H1 (cell line): ENCODE measurements around the gene COL26A1. TPM values are rescaled to one million over a fixed set of nuclear protein-coding genes. Genes with fewer than 3 reads are reported as not detected.

ENCODE experiments used
- CTCF ChIA-PET: fragments of 300-600 bp; sonication (Branson Sonifier 250); formaldehyde crosslinking; loops from one replicate; lab custom pipeline; 2021; ENCODE audit not compliant: partially characterized antibody; lab: Charles Lee
- POLR2A ChIA-PET: fragments of 300-600 bp; sonication (Branson Sonifier 250); formaldehyde crosslinking; loops from one replicate; lab custom pipeline; 2021; ENCODE audit warnings: inconsistent platforms; ENCODE audit not compliant: partially characterized antibody; lab: Charles Lee
- DNase-seq, 2 experiments: peaks; one replicate each; pipeline versions ENCODE4 v3.0.0 to v3.0.0-alpha.2; 2010 to 2022; ENCODE audit warnings: low spot score in 2 of 2, low read depth in 1 of 2, mixed read lengths in 1 of 2
- FAIRE-seq: peaks from 2 replicates; lab custom pipeline; 2011; peaks lifted over from hg19 to GRCh38; lab: Jason Lieb, UNC
- H2AFZ ChIP-seq: 2 replicates; pipeline ENCODE4 v1.8.1; 2012; ENCODE audit warnings: low read length, inconsistent platforms
- H2AK5ac ChIP-seq: 2 replicates; pipeline ENCODE4 v1.6.1; 2013; ENCODE audit warnings: low read depth, low read length
- H2BK120ac ChIP-seq: replicated peaks from 2 replicates; pipeline ENCODE3; 2013; ENCODE audit warnings: low read depth, low read length, inconsistent platforms
- H2BK12ac ChIP-seq: 2 replicates; pipeline ENCODE4 v1.6.1; 2013; ENCODE audit warnings: low read depth, low read length
- H2BK15ac ChIP-seq: 2 replicates; pipeline ENCODE4 v1.6.1; 2013; ENCODE audit warnings: low read length
- H2BK20ac ChIP-seq: 2 replicates; pipeline ENCODE4 v1.6.1; 2013; ENCODE audit warnings: low read length
- H2BK5ac ChIP-seq: 2 replicates; pipeline ENCODE4 v1.6.1; 2013; ENCODE audit warnings: low read depth, low read length
- H3K14ac ChIP-seq: 2 replicates; pipeline ENCODE4 v1.6.1; 2013; ENCODE audit warnings: inconsistent platforms; ENCODE audit not compliant: insufficient read length
- H3K18ac ChIP-seq: 2 replicates; pipeline ENCODE4 v1.6.1; 2013; ENCODE audit warnings: low read length; ENCODE audit errors: extremely low read depth
- H3K23ac ChIP-seq: 2 replicates; pipeline ENCODE4 v1.6.1; 2013; ENCODE audit warnings: inconsistent platforms; ENCODE audit not compliant: insufficient read length
- H3K23me2 ChIP-seq: 2 replicates; pipeline ENCODE4 v1.6.1; 2013; ENCODE audit warnings: low read depth, low read length
- H3K27ac ChIP-seq: 2 replicates; pipeline ENCODE4 v1.6.1; 2011; ENCODE audit warnings: low read depth, low read length, inconsistent platforms
- H3K27me3 ChIP-seq, 4 experiments: replicated peaks in 1 of 4; 1 replicate in 1 of 4; 2 replicates in 3 of 4; pipeline versions ENCODE4 v1.6.1 to v1.8.1; 2011 to 2013; ENCODE audit warnings: low read length in 3 of 4, mild to moderate bottlenecking in 3 of 4, inconsistent platforms in 2 of 4, mixed read lengths in 2 of 4, moderate library complexity in 1 of 4; ENCODE audit not compliant: control insufficient read depth in 3 of 4, insufficient read depth in 3 of 4; ENCODE audit errors: extremely low read depth in 1 of 4
- H3K36me3 ChIP-seq, 4 experiments: 2 replicates each; pipeline versions ENCODE4 v1.6.1 to v1.8.1; 2011 to 2013; ENCODE audit warnings: mild to moderate bottlenecking in 4 of 4, low read length in 3 of 4, moderate library complexity in 2 of 4, control low read depth in 1 of 4, inconsistent platforms in 1 of 4; ENCODE audit not compliant: insufficient read depth in 4 of 4, control insufficient read depth in 2 of 4
- H3K4ac ChIP-seq: replicated peaks from 2 replicates; pipeline ENCODE3; 2013; ENCODE audit warnings: low read length, low read depth, mixed read lengths, inconsistent platforms; ENCODE audit not compliant: insufficient read length
- H3K4me1 ChIP-seq, 4 experiments: replicated peaks in 1 of 4; 1 replicate in 1 of 4; 2 replicates in 3 of 4; pipeline versions ENCODE4 v1.6.1 to v1.8.1; 2011 to 2013; ENCODE audit warnings: low read length in 3 of 4, inconsistent platforms in 2 of 4, mixed read lengths in 1 of 4; ENCODE audit not compliant: insufficient read depth in 4 of 4, control insufficient read depth in 3 of 4
- H3K4me2 ChIP-seq, 2 experiments: 2 replicates each; pipeline versions ENCODE4 v1.6.1 to v1.8.1; 2011 to 2013; ENCODE audit warnings: low read depth in 2 of 2, low read length in 2 of 2, control low read depth in 1 of 2, inconsistent platforms in 1 of 2, mild to moderate bottlenecking in 1 of 2; ENCODE audit not compliant: insufficient read depth in 1 of 2
- H3K4me3 ChIP-seq, 4 experiments: fragments of 200-600, 300-600 bp in 1 of 4; sonication (generic), shearing (Covaris generic), sonication (Bioruptor Twin) in 1 of 4; 2 replicates each; pipeline versions ENCODE4 v1.5.1 to v1.8.1; 2011 to 2016; ENCODE audit warnings: low read length in 4 of 4, low read depth in 3 of 4, control low read depth in 2 of 4, inconsistent platforms in 2 of 4, mild to moderate bottlenecking in 2 of 4, mixed read lengths in 1 of 4, moderate library complexity in 1 of 4; ENCODE audit not compliant: insufficient read depth in 2 of 4; ENCODE audit errors: extremely low read depth in 1 of 4
- H3K56ac ChIP-seq: replicated peaks from 2 replicates; pipeline ENCODE3; 2013; ENCODE audit warnings: low read depth, mild to moderate bottlenecking, mixed read lengths, low read length, inconsistent platforms; ENCODE audit not compliant: insufficient read length
- H3K79me1 ChIP-seq: 2 replicates; pipeline ENCODE4 v1.6.1; 2013; ENCODE audit warnings: low read depth, low read length, control low read depth
- H3K79me2 ChIP-seq, 2 experiments: 2 replicates each; pipeline versions ENCODE4 v1.6.1 to v1.8.1; 2012 to 2013; ENCODE audit warnings: low read length in 2 of 2, mild to moderate bottlenecking in 2 of 2, inconsistent platforms in 1 of 2; ENCODE audit not compliant: insufficient read depth in 2 of 2, control insufficient read depth in 1 of 2
- H3K9ac ChIP-seq, 4 experiments: replicated peaks in 1 of 4; 1 replicate in 1 of 4; 2 replicates in 3 of 4; pipeline versions ENCODE4 v1.6.1 to v1.8.1; 2011 to 2013; ENCODE audit warnings: low read depth in 3 of 4, low read length in 3 of 4, control low read depth in 2 of 4, mild to moderate bottlenecking in 2 of 4, moderate library complexity in 2 of 4, inconsistent platforms in 1 of 4; ENCODE audit errors: extremely low read depth in 1 of 4
- H3K9me3 ChIP-seq, 2 experiments: 2 replicates each; pipeline versions ENCODE4 v1.6.1 to v1.8.1; 2012 to 2013; ENCODE audit warnings: mild to moderate bottlenecking in 2 of 2, moderate library complexity in 2 of 2, control low read depth in 1 of 2, inconsistent platforms in 1 of 2, low read depth in 1 of 2, low read length in 1 of 2, mixed read lengths in 1 of 2; ENCODE audit not compliant: insufficient read depth in 2 of 2
- H4K20me1 ChIP-seq, 2 experiments: replicated peaks in 1 of 2; 2 replicates each; pipeline versions ENCODE3 to v1.8.1; 2011 to 2013; ENCODE audit warnings: inconsistent platforms in 2 of 2, low read length in 2 of 2, mild to moderate bottlenecking in 1 of 2; ENCODE audit not compliant: insufficient read depth in 2 of 2, control insufficient read depth in 1 of 2
- H4K5ac ChIP-seq: 2 replicates; pipeline ENCODE4 v1.6.1; 2013; ENCODE audit warnings: low read length, low read depth, mixed read lengths, inconsistent platforms; ENCODE audit not compliant: insufficient read length
- H4K8ac ChIP-seq: 2 replicates; pipeline ENCODE4 v1.8.0; 2013; ENCODE audit warnings: mild to moderate bottlenecking, moderate library complexity, low read length, inconsistent platforms; ENCODE audit not compliant: insufficient read depth; ENCODE audit errors: extremely low read depth
- H4K91ac ChIP-seq: replicated peaks from 2 replicates; pipeline ENCODE3; 2013; ENCODE audit warnings: low read length, mixed read lengths, inconsistent platforms; ENCODE audit not compliant: insufficient read length
- CHD2 ChIP-seq: IDR thresholded peaks from 2 replicates; pipeline ENCODE4 v1.6.1; 2012; ENCODE audit warnings: low read length, improper control_type of control experiment
- EP300 ChIP-seq, 2 experiments: IDR thresholded peaks; 1 replicate in 1 of 2; 2 replicates in 1 of 2; pipeline ENCODE4 v1.6.1; 2011 to 2012; ENCODE audit warnings: low read depth in 2 of 2, low read length in 2 of 2, mild to moderate bottlenecking in 2 of 2, borderline replicate concordance in 1 of 2, inconsistent platforms in 1 of 2, moderate library complexity in 1 of 2
- GABPA ChIP-seq: IDR thresholded peaks from 2 replicates; pipeline ENCODE4 v1.6.1; 2011; ENCODE audit warnings: mild to moderate bottlenecking, low read length, moderate library complexity, borderline replicate concordance; ENCODE audit not compliant: insufficient read depth
- PHF8 ChIP-seq: fragments of 200-600 bp; sonication (generic); conservative IDR thresholded peaks from 2 replicates; pipeline ENCODE4 v1.7.1; 2012; ENCODE audit warnings: low read depth, mild to moderate bottlenecking, inconsistent platforms, low read length, moderate library complexity
- SP1 ChIP-seq: IDR thresholded peaks from 2 replicates; pipeline ENCODE4 v1.6.1; 2011; ENCODE audit warnings: low read depth, low read length
- TBP ChIP-seq: IDR thresholded peaks from 2 replicates; pipeline ENCODE4 v1.6.1; 2011; ENCODE audit warnings: low read depth, low read length, improper control_type of control experiment
- ZNF274 ChIP-seq: IDR thresholded peaks from 2 replicates; pipeline ENCODE4 v1.7.0; 2012; ENCODE audit warnings: low read length, borderline replicate concordance; ENCODE audit errors: extremely low read depth
- WGBS, 2 experiments: shearing (Covaris generic) in 1 of 2; methylation state at CpG; one replicate each; pipeline versions ENCODE4 v1.1.6 to v1.1.7; 2013 to 2015; ENCODE audit warnings: low lambda C conversion rate in 2 of 2, mixed read lengths in 2 of 2, inconsistent platforms in 1 of 2, low coverage in 1 of 2, missing lambda C conversion rate in 1 of 2; ENCODE audit not compliant: insufficient replicate concordance in 2 of 2, insufficient coverage in 1 of 2, insufficient read length in 1 of 2; ENCODE audit errors: extremely low coverage in 1 of 2, missing lambda C conversion rate in 1 of 2; 5-methylcytosine and 5-hydroxymethylcytosine counted together
- polyA plus RNA-seq, 7 experiments: library from polyadenylated mRNA; depleted of rRNA in 3 of 7; stranded (reverse) in 5 of 7; unstranded in 2 of 7; fragments of >200 nt in 5 of 7; fragments of 200-250 nt in 2 of 7; gene quantifications; 1 replicate in 5 of 7; 2 replicates in 1 of 7; 4 replicates in 1 of 7; pipeline versions ENCODE4 v1.2.1 to v1.2.3, GENCODE V29; 2011 to 2013; ENCODE audit warnings: missing spikeins in 2 of 7, mixed read lengths in 2 of 7
- total RNA-seq: library from RNA; stranded (reverse); fragmentation: NEBNext Ultra II Directional; extraction: Animal tissue kit (Norgen Biotek cat#: 25700); gene quantifications from 2 replicates; pipeline ENCODE4 v1.2.1, GENCODE V29; 2021

COL26A1 gene
- total and polyA plus RNA-seq, 2 of the 8 experiments (the other 6 are each of a cell fraction or from before 2014, with no cell fraction given), result 51.1 to 68.8 TPM

- Histone ChIP-seq H4K20me1 (peaks cover 0 to 8% of the 10 kb centered on the region in 2 experiments), H3K36me3 (no peaks in the 10 kb centered on the region), H3K18ac (peak overlapping the region; percentile 38; the same call in 1 of the 2 replicates), H2AK5ac (0 out of 2 replicates have a peak overlapping the region, but pooled peaks have one; percentile 26), H3K14ac (no peak overlapping the region), H4K5ac (peak overlapping the region; percentile 47), H3K4me1 (peaks cover 0 to 14% (median 9%) of the 10 kb centered on the region in 4 experiments; a peak in 6 of 7 replicates), H3K9ac (0 out of 7 replicates have a peak overlapping the region, but pooled peaks of 1 of the 4 experiments have one; percentile 10), H2BK120ac (no peak overlapping the region), H3K4me2 (0 out of 4 replicates have a peak overlapping the region, but pooled peaks of 1 of the 2 experiments have one; percentile 5), H4K91ac (peak overlapping the region; percentile 60), H2BK5ac (peak overlapping the region; percentile 61; the same call in 1 of the 2 replicates), H2BK12ac (0 out of 2 replicates have a peak overlapping the region, but pooled peaks have one; percentile 71), H3K79me1 (no peaks in the 10 kb centered on the region; the same call in 1 of the 2 replicates), H3K27ac (no peak overlapping the region), H3K27me3 (no peaks in the 10 kb centered on the region), H3K23me2 (no peaks in the 10 kb centered on the region), H3K9me3 (no peaks in the 10 kb centered on the region), H3K56ac (no peak overlapping the region), H3K4me3 (no peak overlapping the region), H3K23ac (no peak overlapping the region), H2AFZ (no peak overlapping the region), H3K4ac (no peak overlapping the region), H3K79me2 (peaks cover 0 to 3% of the 10 kb centered on the region in 2 experiments; a peak in 1 of 4 replicates), H4K8ac (peak overlapping the region; percentile 88; the same call in 1 of the 2 replicates), H2BK15ac (peak overlapping the region; percentile 53; the same call in 1 of the 2 replicates), H2BK20ac (no peak overlapping the region)
- WGBS, 2 experiments, result 86% methylated on average over 2 of the region's 5 CpGs; no CpG with 5 or more reads in 1 of the 2 experiments
- FAIRE-seq (no peak), DNase-seq (peak in 1 of 2 experiments; percentile 91)
- ChIA-PET POLR2A (no interaction called here), CTCF (interaction anchor here (1.1 to 1.7 kb wide), 3 partner anchors 9 to 106 kb away, joined by 3 to 4 read pairs (median 4); no protein-coding TSS in a partner anchor)
- TF ChIP-seq GABPA (no peak), ZNF274 (no peak), TBP (no peak), PHF8 (no peak), EP300 (IDR thresholded peaks at IDR 0.05; ENCODE audit: borderline replicate concordance in 1 of 2, low read depth in 2 of 2, low read length in 2 of 2) (no peak), SP1 (0 out of 2 replicates have a peak, but pooled peaks have one; percentile 12), CHD2 (no peak)
These were observed 57.8 kb downstream of the COL26A1 start for GRCh38 chr7:101420436-101420835.
